H9 (cell line): ENCODE results near the gene LRRC70. TPM values are rescaled to one million over a fixed set of nuclear protein-coding genes. Genes with fewer than 3 reads are reported as not detected.

Experiments
- DNase-seq: peaks from one replicate; pipeline ENCODE4 v3.0.0-alpha.2; 2017
- H2AFZ ChIP-seq: one replicate; pipeline ENCODE4 v1.6.1; 2013; ENCODE audit warnings: mild to moderate bottlenecking, low read length, control low read depth, moderate library complexity
- H2AK5ac ChIP-seq: 2 replicates; pipeline ENCODE4 v1.6.1; 2013; ENCODE audit warnings: low read length, control low read depth, mixed read lengths; ENCODE audit not compliant: insufficient read length
- H2BK120ac ChIP-seq: one replicate; pipeline ENCODE4 v1.6.1; 2013; ENCODE audit warnings: low read depth, mild to moderate bottlenecking, low read length, control low read depth, inconsistent platforms; ENCODE audit not compliant: poor library complexity, severe bottlenecking
- H2BK12ac ChIP-seq: 2 replicates; pipeline ENCODE4 v1.6.1; 2013; ENCODE audit warnings: low read length, control low read depth, mixed read lengths, low read depth; ENCODE audit not compliant: insufficient read length
- H2BK15ac ChIP-seq: 2 replicates; pipeline ENCODE4 v1.6.1; 2013; ENCODE audit warnings: low read depth, low read length, control low read depth
- H2BK20ac ChIP-seq: one replicate; pipeline ENCODE4 v1.6.1; 2013; ENCODE audit warnings: low read depth, mild to moderate bottlenecking, low read length, control low read depth, inconsistent platforms; ENCODE audit not compliant: poor library complexity, severe bottlenecking
- H2BK5ac ChIP-seq: 2 replicates; pipeline ENCODE4 v1.6.1; 2013; ENCODE audit warnings: low read length, control low read depth, mixed read lengths; ENCODE audit not compliant: insufficient read length
- H3K14ac ChIP-seq: 2 replicates; pipeline ENCODE4 v1.6.1; 2013; ENCODE audit warnings: low read length, control low read depth; ENCODE audit not compliant: insufficient read depth
- H3K18ac ChIP-seq: 2 replicates; pipeline ENCODE4 v1.6.1; 2013; ENCODE audit warnings: low read depth, mild to moderate bottlenecking, mixed read lengths, low read length, control low read depth; ENCODE audit not compliant: insufficient read length
- H3K23ac ChIP-seq: 2 replicates; pipeline ENCODE4 v1.6.1; 2013; ENCODE audit warnings: low read length, control low read depth, mixed read lengths, low read depth; ENCODE audit not compliant: insufficient read length
- H3K23me2 ChIP-seq: 2 replicates; pipeline ENCODE4 v1.6.1; 2013; ENCODE audit warnings: low read depth, mild to moderate bottlenecking, mixed read lengths, low read length, control low read depth; ENCODE audit not compliant: insufficient read length, poor library complexity, severe bottlenecking
- H3K27ac ChIP-seq: 2 replicates; pipeline ENCODE4 v1.5.1; 2013; ENCODE audit warnings: low read length, control low read depth, mixed read lengths, low read depth; ENCODE audit not compliant: insufficient read length
- H3K27me3 ChIP-seq: 2 replicates; pipeline ENCODE4 v1.6.1; 2013; ENCODE audit warnings: low read length, control low read depth, inconsistent platforms; ENCODE audit not compliant: insufficient read depth
- H3K4ac ChIP-seq: 2 replicates; pipeline ENCODE4 v1.6.1; 2013; ENCODE audit warnings: low read depth, mild to moderate bottlenecking, control low read depth, inconsistent platforms, low read length, moderate library complexity
- H3K4me1 ChIP-seq: 2 replicates; pipeline ENCODE4 v1.6.1; 2013; ENCODE audit warnings: low read length, control low read depth, inconsistent platforms; ENCODE audit not compliant: insufficient read depth
- H3K4me2 ChIP-seq: 2 replicates; pipeline ENCODE4 v1.6.1; 2013; ENCODE audit warnings: low read length, control low read depth, mixed read lengths; ENCODE audit not compliant: insufficient read length, insufficient read depth
- H3K56ac ChIP-seq: 2 replicates; pipeline ENCODE4 v1.6.1; 2013; ENCODE audit warnings: low read depth, mild to moderate bottlenecking, mixed read lengths, low read length, control low read depth; ENCODE audit not compliant: insufficient read length
- H3K79me1 ChIP-seq: 2 replicates; pipeline ENCODE4 v1.6.1; 2013; ENCODE audit warnings: low read depth, mild to moderate bottlenecking, moderate library complexity, low read length, control low read depth, inconsistent platforms; ENCODE audit not compliant: insufficient read depth, poor library complexity, severe bottlenecking
- H3K79me2 ChIP-seq: 2 replicates; pipeline ENCODE4 v1.6.1; 2013; ENCODE audit warnings: low read length, control low read depth, inconsistent platforms; ENCODE audit not compliant: insufficient read depth
- H3K9ac ChIP-seq: 2 replicates; pipeline ENCODE4 v1.6.1; 2013; ENCODE audit warnings: low read length, control low read depth, mixed read lengths; ENCODE audit not compliant: insufficient read length; ENCODE audit errors: extremely low read depth
- H3K9me3 ChIP-seq: one replicate; pipeline ENCODE4 v1.6.1; 2013; ENCODE audit warnings: low read depth, low read length, inconsistent platforms; ENCODE audit not compliant: control insufficient read depth
- H3T11ph ChIP-seq: one replicate; pipeline ENCODE4 v1.6.1; 2013; ENCODE audit warnings: mild to moderate bottlenecking, low read length, control low read depth, inconsistent platforms
- H4K20me1 ChIP-seq: one replicate; pipeline ENCODE4 v1.6.1; 2013; ENCODE audit not compliant: control insufficient read depth, insufficient read length, insufficient read depth
- H4K5ac ChIP-seq: 2 replicates; pipeline ENCODE4 v1.6.1; 2013; ENCODE audit warnings: low read depth, mild to moderate bottlenecking, mixed read lengths, low read length, control low read depth; ENCODE audit not compliant: insufficient read length
- H4K8ac ChIP-seq: replicated peaks from 2 replicates; pipeline ENCODE4 v1.6.1; 2013; ENCODE audit warnings: low read length, control low read depth, mixed read lengths, low read depth; ENCODE audit not compliant: insufficient read length
- H4K91ac ChIP-seq: 2 replicates; pipeline ENCODE4 v1.6.1; 2013; ENCODE audit warnings: low read depth, mild to moderate bottlenecking, moderate library complexity, mixed read lengths, low read length, control low read depth; ENCODE audit not compliant: insufficient read length
- H3K27ac Mint-ChIP-seq, 3 experiments: 2 replicates in 2 of 3; 3 replicates in 1 of 3; pipeline ENCODE4 v1.8.0; 2020 to 2021; ENCODE audit warnings: mixed read lengths in 3 of 3, mild to moderate bottlenecking in 1 of 3, moderate library complexity in 1 of 3
- H3K27me3 Mint-ChIP-seq: 2 replicates; pipeline ENCODE4 v1.8.0; 2021; ENCODE audit warnings: low read depth, mild to moderate bottlenecking, moderate library complexity, mixed read lengths
- H3K36me3 Mint-ChIP-seq, 3 experiments: 2 replicates in 2 of 3; 3 replicates in 1 of 3; pipeline ENCODE4 v1.8.0; 2020 to 2021; ENCODE audit warnings: low read depth in 3 of 3, mixed read lengths in 3 of 3; ENCODE audit not compliant: insufficient read depth in 1 of 3
- H3K4me1 Mint-ChIP-seq, 2 experiments: 2 replicates each; pipeline ENCODE4 v1.8.0; 2020; ENCODE audit warnings: mixed read lengths in 2 of 2
- H3K4me3 Mint-ChIP-seq, 2 experiments: 2 replicates in 1 of 2; 3 replicates in 1 of 2; pipeline ENCODE4 v1.8.0; 2020 to 2021; ENCODE audit warnings: mild to moderate bottlenecking in 2 of 2, mixed read lengths in 2 of 2, moderate library complexity in 1 of 2
- H3K9me3 Mint-ChIP-seq, 2 experiments: 2 replicates in 1 of 2; 3 replicates in 1 of 2; pipeline ENCODE4 v1.8.0; 2020; ENCODE audit warnings: mild to moderate bottlenecking in 2 of 2, mixed read lengths in 2 of 2, moderate library complexity in 1 of 2
- WGBS: extraction: QIAGEN DNeasy Blood & Tissue Kit; methylation state at CpG from one replicate; pipeline ENCODE4 v1.1.7; 2013; ENCODE audit warnings: missing lambda C conversion rate, low lambda C conversion rate, mixed read lengths; ENCODE audit not compliant: insufficient read length; ENCODE audit errors: extremely low coverage; 5-methylcytosine and 5-hydroxymethylcytosine counted together
- total RNA-seq: library from RNA; stranded (reverse); gene quantifications from 2 replicates; pipeline ENCODE4 v1.2.1, GENCODE V29; 2021
- TF ChIP-seq, protein P1 (sequence below): fragments of 200-600 bp; sonication (generic); conservative IDR thresholded peaks from 3 replicates; pipeline ENCODE4 v1.8.0; 2021; ENCODE audit warnings: antibody characterized with exemption, mild to moderate bottlenecking

The LRRC70 gene
- total RNA-seq, 1 experiment from 2014 or later: 1.1 TPM

DNA sequence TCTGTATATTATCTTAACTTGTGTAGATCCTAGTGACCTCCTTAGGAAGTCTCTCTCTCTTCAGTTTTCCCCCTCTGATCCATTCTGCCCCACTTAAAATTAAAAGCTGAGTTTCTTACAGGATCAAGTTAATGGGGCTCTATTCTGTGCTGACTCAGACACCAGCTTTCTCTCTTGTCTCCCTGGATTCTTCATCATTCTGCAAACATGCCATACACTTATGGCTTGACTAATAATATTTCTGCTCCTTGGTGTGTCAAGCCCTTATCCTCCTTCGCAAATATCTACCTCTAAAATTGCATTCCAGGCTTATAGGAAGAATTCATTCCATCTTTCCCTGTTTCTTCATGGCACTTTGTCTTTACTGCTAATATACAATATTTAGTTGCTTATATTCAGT lies 18.1 kb downstream of the LRRC70 start:
- no peak overlapping the region for H3K9ac ChIP-seq
- DNase-seq: no peak
- no peaks in the 10 kb centered on the region for H3K79me2 ChIP-seq
- H2AK5ac ChIP-seq: no peak overlapping the region
- H2BK15ac ChIP-seq: no peak overlapping the region
- no peak overlapping the region for H3K14ac ChIP-seq
- no peak overlapping the region for H2BK5ac ChIP-seq
- no peak overlapping the region for H3T11ph ChIP-seq
- H4K91ac ChIP-seq: no peak overlapping the region
- H3K4me3 Mint-ChIP-seq: no peak overlapping the region
- no peak overlapping the region for H4K5ac ChIP-seq
- H3K4ac ChIP-seq: no peak overlapping the region
- no peak overlapping the region for H2BK120ac ChIP-seq
- no peak overlapping the region for H4K8ac ChIP-seq
- no peaks in the 10 kb centered on the region for H3K9me3 Mint-ChIP-seq
- H3K27ac ChIP-seq: no peak overlapping the region
- H2BK20ac ChIP-seq: no peak overlapping the region
- no peaks in the 10 kb centered on the region for H4K20me1 ChIP-seq
- H3K4me2 ChIP-seq: no peak overlapping the region
- no CpG with 5 or more reads among the region's 1 CpG for WGBS
- no peak overlapping the region for H3K18ac ChIP-seq
- H2AFZ ChIP-seq: no peak overlapping the region
- H2BK12ac ChIP-seq: no peak overlapping the region
- no peak overlapping the region; a peak in 1 of 7 replicates for H3K27ac Mint-ChIP-seq
- H3K27me3 Mint-ChIP-seq: no peaks in the 10 kb centered on the region
- TF ChIP-seq, protein P1, sequence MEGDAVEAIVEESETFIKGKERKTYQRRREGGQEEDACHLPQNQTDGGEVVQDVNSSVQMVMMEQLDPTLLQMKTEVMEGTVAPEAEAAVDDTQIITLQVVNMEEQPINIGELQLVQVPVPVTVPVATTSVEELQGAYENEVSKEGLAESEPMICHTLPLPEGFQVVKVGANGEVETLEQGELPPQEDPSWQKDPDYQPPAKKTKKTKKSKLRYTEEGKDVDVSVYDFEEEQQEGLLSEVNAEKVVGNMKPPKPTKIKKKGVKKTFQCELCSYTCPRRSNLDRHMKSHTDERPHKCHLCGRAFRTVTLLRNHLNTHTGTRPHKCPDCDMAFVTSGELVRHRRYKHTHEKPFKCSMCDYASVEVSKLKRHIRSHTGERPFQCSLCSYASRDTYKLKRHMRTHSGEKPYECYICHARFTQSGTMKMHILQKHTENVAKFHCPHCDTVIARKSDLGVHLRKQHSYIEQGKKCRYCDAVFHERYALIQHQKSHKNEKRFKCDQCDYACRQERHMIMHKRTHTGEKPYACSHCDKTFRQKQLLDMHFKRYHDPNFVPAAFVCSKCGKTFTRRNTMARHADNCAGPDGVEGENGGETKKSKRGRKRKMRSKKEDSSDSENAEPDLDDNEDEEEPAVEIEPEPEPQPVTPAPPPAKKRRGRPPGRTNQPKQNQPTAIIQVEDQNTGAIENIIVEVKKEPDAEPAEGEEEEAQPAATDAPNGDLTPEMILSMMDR: no peak
- H3K23ac ChIP-seq: no peak overlapping the region
- no peaks in the 10 kb centered on the region for H3K79me1 ChIP-seq
- peaks cover 8% of the 10 kb centered on the region; the same call in 1 of the 2 replicates for H3K4me1 ChIP-seq
- peaks cover 17 to 21% of the 10 kb centered on the region in 2 experiments for H3K4me1 Mint-ChIP-seq
- H3K23me2 ChIP-seq: no peaks in the 10 kb centered on the region
- H3K27me3 ChIP-seq: no peaks in the 10 kb centered on the region
- H3K36me3 Mint-ChIP-seq: peaks cover 6 to 17% (median 8%) of the 10 kb centered on the region in 3 experiments
- H3K9me3 ChIP-seq: no peaks in the 10 kb centered on the region
- no peak overlapping the region for H3K56ac ChIP-seq
